GM18951 (cell line): Measurements from ENCODE around the gene SUSD6.
"Not testable (repeated sequence)": the region's sequence is repeated elsewhere in the genome, so short reads cannot be mapped to it uniquely, and the experiment has no call there.

Experiments
- POLR2A ChIP-seq: IDR thresholded peaks from 4 replicates; pipeline ENCODE4 v1.6.1; 2011; ENCODE audit warnings: mild to moderate bottlenecking; ENCODE audit not compliant: insufficient read length, insufficient read depth; ENCODE audit errors: extremely low read depth
- in situ Hi-C: fragments of 300-500 bp; cut with MboI; formaldehyde crosslinking; loops from one replicate; pipeline ENCODE4 v1.12.0; 2022; ENCODE audit warnings: low sequenced_read_pairs, mixed read lengths, inconsistent platforms; ENCODE audit not compliant: unreplicated experiment

The SUSD6 gene

DNA sequence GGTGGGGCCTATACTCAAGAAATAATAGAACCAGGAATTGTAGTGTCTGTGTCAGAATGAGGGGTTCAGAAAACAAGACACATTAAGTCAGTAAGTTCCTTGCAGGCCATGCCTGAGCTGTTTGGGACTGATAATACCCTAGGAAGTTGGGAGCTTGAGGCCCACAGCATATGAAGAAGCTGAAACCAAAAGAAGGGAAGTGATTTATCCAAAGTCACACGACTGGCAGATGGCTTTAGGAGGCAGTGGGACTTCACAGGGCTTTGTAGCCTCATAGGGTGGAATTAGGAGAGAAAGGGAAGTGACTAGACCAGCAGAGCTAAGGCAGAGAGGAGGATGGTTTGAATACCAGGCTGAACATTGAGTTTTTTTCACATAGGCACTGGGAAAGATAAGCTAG lies 99.0 kb downstream of the SUSD6 start:
- TF ChIP-seq POLR2A = no peak
- in situ Hi-C loops = no loop called here

DNA sequence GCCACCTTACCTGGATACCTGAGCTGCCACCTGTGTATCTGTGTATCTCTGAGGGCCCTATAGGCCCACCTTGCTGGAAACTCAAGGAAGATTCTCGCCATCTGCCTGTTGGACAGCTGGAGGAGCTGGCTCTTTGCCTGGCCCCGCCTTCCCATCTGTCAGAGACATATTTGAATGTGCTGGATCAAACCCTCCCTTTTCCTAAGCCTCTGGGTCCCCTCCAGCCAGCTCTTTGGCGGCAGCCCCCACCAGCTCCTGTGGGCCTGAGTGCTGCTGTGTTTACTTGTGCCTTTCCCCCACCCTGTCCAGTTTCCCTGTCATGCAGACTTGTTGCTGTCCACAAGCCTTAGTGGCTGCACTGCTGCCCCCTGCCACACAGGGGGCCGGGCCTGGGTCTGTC lies 99.7 kb downstream of the SUSD6 start:
- no peak for TF ChIP-seq POLR2A
- in situ Hi-C loops = no loop called here

DNA sequence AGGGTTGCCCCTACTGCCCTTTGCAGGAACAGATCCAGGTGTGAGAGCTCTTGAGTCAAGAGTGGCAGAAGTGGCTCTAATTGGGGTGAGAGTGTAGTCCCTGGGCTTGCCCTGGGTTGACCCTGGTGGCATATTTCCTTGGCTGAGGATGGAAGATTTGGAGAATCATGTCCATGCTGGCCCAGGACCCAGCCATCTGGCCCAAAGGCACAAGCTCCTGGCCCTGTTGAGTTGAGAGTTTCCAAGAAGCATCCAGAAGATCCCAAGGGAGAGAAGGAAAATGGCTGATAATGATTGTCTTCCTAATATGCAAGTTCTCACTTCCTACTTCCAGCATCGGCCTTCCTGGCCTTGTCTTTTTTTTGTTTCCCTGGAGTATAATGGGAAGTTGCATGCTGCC lies 100.1 kb downstream of the SUSD6 start:
- no peak for TF ChIP-seq POLR2A
- in situ Hi-C loops = no loop called here

DNA sequence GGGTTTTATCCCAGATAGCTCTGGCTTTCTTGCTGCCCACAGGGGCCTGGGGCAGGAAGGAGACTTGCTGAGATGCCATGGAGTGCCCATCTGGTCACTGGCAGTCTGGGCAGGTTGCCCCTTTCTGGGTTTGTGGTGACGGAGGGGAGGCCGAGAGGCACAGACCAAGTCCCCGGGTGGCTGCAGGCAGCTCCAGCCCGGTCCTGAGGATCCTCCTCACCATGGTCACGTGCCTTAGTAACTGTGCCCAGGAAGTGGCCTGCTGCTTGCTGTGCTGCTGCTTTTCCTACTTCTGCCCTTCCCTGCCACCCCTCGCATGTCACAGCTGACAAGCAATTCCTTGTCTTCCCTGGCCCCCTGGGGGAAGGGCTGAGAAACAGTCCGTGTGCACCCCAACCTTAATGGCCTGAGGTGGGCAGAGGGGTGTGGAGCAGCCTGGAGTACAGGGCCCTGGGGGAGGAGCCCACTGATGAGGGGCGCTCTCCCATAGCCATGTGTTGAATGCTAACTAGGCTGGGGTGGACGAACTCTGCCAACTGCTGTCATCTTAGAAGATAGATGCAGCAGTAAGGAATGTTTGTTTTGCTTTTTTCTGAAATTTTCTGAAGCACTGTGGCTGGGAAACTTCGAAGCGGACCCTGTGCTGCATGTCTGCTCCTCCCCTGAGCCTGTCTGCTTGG lies 100.6 kb downstream of the SUSD6 start:
- in situ Hi-C loops = no loop called here
- TF ChIP-seq POLR2A = no peak

DNA sequence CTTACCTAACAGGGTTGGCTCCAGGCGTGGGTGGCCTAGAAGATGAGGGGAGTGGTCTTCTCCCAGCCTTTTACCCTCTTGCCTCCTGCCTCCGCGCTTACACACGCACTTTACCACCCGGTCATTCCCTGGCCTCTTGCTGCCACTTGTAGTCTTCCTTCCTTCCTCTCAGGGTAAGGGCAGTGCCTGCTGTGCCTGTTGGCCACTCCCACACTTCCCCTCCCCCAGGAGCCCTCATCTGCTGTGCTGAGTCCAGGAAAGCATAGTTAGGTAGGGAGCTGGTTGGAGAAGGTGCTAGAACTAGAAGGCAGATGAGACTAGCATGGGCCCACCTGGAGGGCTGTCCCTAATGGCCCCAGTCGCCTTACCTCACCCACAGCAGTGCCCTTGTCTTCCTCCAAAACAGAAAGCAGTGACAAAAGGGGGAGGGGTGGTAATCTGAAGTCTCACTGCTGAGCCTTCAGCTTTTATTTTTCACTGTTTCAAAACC lies 101.2 kb downstream of the SUSD6 start:
- TF ChIP-seq POLR2A = no peak
- in situ Hi-C loops = no loop called here

DNA sequence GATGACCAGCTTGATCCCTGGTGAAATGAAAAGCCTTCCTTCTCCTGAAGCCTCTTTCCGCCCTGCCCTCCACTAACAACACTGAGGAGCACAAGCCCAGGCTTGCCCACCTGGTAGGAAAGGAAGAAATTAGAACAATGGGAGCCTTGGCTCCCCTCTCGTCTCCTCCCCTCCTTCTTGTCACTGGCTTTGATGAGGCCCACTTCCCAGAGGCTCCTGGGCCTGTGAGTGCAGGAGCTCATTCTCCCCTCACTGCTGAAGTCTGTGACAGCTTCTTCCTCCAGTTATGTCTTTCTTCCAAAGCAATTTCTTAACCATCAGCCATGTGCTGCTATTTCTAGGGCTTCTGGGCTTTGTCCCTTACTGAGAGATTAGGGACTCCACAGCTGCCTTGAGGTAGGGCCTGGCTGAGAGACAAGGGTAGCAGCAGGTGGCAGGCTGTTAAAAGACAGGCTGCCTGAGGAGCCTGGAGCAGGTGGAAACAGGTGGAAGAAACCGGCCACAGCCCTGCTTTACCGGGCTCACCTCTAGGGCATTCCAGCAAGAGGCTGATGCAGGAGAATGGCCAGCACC lies 101.9 kb downstream of the SUSD6 start:
- in situ Hi-C loops = no loop called here
- TF ChIP-seq POLR2A = no peak

DNA sequence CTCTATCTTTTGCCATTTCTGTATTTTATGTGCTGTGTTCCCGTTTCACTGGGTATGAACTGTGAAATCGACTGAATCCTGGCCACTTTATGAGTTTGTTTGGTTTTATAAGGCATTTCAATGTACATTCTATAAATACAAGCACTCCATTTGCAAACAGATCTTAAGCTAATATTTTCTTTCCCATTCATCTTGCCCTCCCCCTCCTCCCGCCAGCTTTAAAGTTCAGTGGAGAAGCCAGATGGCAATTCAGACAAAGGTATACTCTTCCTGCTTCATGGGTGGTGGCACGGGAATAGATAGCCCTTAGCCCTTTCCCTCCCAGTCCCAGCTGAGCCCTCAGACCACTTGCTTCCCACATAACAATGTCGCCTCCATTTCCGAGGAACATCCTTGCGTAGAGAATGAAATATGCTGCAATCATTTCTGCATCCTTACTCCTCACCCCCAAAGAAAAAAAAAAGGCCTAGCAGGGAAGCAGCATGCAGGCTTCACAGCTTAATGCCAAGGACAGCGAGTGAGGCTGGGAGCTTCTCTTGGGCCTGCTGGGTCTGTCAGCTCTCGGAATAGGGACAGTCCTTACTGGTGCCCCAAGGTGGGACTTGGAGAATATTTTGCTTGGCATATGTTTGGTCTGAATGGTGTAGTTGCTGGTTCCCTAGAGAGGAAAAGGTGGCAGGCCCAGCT lies 102.7 kb downstream of the SUSD6 start:
- in situ Hi-C loops = no loop called here
- TF ChIP-seq POLR2A = no peak

DNA sequence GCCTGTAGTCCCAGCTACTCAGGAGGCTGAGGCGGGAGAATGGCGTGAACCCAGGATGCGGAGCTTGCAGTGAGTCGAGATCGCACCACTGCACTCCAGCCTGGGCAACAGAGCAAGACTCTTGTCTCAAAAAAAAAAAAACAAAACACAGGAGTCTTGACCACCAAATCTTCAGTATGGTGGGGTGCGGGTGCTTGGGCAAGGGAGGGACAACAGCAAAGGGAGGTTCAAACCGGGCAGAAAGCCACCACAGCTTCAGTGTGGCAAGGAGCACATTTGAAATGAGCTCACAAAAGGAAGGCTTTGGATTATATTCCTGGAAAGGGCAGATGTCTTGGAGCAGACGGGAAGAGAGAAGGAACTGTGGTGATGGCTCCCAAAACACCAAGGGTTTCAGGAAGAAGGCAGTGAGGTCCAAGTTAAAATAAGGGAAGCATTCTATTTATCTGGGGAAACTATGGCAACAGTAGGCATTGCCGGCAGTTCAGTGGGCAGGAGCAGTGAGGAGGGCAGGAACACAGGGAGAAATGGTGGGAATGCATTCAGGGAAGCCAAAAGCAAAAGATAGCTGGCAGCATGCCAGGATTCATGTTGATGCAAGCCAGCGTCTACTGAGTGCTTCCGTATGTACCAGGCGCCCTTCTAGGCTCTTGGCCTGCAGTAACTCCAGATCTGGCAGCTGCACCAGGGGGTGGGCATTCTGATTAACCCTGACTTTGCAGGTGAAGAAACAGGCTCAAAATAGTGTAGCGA lies 104.5 kb downstream of the SUSD6 start:
- TF ChIP-seq POLR2A = peak; percentile 13
- in situ Hi-C loops = no loop called here

DNA sequence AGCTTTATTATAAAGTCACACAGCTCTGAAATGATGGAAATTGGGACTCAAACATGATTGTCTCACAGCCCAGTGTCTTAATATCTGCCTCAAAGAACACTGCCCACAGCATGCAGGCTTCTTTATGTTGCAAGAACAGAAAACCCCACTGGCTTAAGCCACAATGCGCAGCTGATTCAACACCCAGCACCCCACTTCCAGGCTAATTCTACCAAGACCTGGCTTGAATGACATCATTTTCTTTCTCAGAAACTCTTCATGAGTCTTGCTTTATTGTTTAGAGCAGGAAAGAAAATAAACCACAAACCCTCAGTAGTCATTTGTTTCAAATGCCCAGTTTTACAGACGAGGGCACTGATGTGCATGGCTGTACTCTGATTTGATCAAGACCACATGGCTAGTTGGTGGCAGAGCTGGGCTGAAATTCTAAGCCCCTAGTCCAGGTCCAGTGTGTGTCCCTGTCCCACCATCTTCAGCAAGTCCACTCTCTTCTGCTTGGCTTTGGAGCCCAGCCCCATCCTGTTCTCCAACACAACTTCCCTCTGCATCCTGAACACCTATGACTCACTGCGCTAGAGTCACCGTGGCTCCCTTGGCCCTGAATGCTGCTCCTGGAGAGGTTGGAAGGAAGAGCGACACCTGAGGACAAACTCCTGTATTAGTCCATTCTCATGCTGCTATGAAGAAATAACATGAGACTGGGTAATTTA lies 105.2 kb downstream of the SUSD6 start:
- in situ Hi-C loops = no loop called here
- TF ChIP-seq POLR2A = no peak

DNA sequence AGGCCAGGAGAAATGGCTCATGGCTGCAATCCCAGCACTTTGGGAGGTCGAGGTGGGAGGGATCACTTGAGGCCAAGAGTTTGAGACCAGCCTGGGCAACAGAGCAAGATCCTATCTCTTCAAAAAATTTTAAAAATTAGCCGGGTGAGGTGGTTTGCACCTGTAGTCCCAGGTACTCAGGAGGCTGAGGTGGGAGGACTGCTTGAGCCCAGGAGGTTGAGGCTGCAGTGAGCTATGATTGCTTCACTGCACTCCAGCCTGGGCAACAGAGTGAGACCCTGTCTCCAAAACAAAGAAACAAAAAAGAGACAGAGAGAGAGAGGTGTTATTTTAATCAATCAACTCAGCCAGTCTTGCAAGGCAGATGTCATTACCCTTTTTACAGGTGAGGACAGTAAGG lies 107.2 kb downstream of the SUSD6 start:
- in situ Hi-C loops = not testable (repeated sequence)

DNA sequence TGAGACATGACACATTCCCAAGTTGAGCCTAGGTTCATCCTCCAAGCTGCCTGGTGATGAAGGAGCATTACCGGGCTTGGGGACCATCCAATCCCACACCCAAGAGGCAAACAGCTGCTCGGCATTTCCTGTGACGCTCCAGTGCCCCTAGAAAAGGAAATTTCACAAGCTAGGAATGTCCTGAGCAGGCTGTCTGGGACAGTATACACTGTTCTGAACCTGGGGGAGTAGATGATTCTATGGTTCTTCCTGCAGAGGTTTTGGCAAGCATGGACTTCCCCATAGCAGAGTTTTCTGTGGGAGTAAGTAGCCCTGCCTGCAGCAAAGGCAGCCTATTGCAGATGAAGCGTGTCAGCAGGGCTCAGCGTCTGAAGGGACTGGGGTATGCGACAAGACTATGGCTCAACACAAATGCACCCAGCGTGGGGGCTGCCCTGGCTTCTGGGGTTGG lies 108.1 kb downstream of the SUSD6 start:
- TF ChIP-seq POLR2A = no peak
- in situ Hi-C loops = no loop called here

DNA sequence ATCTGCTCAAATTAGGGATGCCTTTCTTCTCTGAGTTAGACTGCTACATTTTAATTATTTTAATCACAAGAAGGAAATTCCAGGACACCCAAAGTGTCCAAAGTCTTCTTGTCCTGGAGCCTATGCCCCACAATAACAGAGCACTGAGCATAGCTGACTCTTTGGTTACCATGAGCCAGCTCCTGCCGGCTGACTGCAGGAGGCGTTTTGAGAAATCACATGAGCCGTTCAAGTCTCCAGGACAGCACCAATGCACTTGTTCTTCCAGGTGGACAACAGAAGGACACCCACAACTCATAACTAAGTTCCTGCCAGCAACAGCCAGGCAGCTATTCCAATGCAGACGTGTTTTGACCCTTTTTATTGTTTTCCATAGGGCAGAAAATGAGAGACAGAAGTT lies 109.5 kb downstream of the SUSD6 start:
- in situ Hi-C loops = no loop called here
- no peak for TF ChIP-seq POLR2A

DNA sequence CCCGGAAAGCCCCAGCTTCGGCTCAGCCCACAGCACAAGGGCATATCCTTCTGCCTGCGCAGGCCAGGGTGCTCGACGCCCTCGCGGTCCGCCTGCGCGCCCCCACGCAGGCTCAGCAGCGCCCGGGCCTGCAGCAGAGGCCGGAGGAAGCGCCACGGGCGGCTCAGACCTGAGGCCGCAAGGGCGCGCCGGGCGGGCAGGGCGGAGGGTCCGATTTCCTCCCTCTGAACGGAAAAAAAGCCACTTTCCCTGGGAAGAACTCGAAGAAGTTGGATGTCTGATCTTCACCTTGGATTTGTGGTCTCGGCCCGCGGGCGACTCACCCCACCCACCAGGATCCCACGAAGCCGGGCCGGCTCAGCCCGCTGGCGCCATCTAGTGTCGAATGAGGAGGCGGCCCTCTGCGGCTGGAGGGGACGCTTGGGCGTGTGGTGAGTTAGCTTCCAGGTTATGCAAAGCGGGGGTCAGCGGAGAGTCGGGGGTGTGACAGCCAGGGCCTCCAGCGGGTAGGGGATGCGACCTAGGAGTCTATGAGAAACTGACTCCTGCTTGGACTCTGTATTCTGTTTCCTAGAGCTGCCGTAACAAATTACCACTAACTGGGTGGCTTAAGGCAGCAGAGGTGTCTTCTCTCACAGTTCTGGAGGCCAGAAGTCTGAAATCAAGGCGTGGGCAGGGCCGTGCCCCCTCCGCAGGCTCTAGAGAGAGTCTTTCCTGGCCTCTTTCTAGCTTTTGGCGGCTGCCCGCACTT lies 115.5 kb downstream of the SUSD6 start:
- in situ Hi-C loops = loop anchor here (5.0 to 25.0 kb wide), 2 partner anchors 130 to 490 kb away; no protein-coding TSS in a partner anchor

More for the DNA sequence above, 115.5 kb downstream of the SUSD6 start:
- no peak for TF ChIP-seq POLR2A
